Measurements from ENCODE around the gene NOXA1.

NOXA1 gene

GRCh38 chr9:137479892-137480685 is 56.9 kb downstream of the NOXA1 start:
- Mint-ChIP-seq H3K4me1 (peaks cover 6% of the 10 kb centered on the region), H3K27ac (peak overlapping the region in 1 of 3 experiments; percentile 27), H3K36me3 (ENCODE audit: low read depth) (no peaks in the 10 kb centered on the region), H3K27me3 (ENCODE audit: low read depth) (no peaks in the 10 kb centered on the region), H3K4me3 (no peak overlapping the region), H3K9me3 (peaks cover 9% of the 10 kb centered on the region)
- TF ChIP-seq CTCF (IDR thresholded peaks at IDR 0.05; ENCODE audit: unreplicated experiment in 3 of 3) = no peak

- Mint-ChIP-seq H3K27ac (no peak overlapping the region), H3K36me3 (ENCODE audit: low read depth) (no peaks in the 10 kb centered on the region), H3K9me3 (peaks cover 5% of the 10 kb centered on the region), H3K4me3 (no peak overlapping the region), H3K4me1 (peaks cover 6% of the 10 kb centered on the region), H3K27me3 (ENCODE audit: low read depth) (peaks cover under 1% of the 10 kb centered on the region)
- no peak for TF ChIP-seq CTCF (IDR thresholded peaks at IDR 0.05; ENCODE audit: unreplicated experiment in 3 of 3)
Measured at GRCh38 chr9:137480686-137481683, 57.8 kb downstream of the NOXA1 start.

- TF ChIP-seq CTCF (IDR thresholded peaks at IDR 0.05; ENCODE audit: unreplicated experiment in 3 of 3) = no peak
- no peaks in the 10 kb centered on the region for H3K9me3 Mint-ChIP-seq
- H3K36me3 Mint-ChIP-seq (ENCODE audit: low read depth) = no peaks in the 10 kb centered on the region
- peaks cover 6% of the 10 kb centered on the region for H3K4me1 Mint-ChIP-seq
- H3K27me3 Mint-ChIP-seq (ENCODE audit: low read depth) = peaks cover 4% of the 10 kb centered on the region
- no peak overlapping the region for H3K27ac Mint-ChIP-seq
- no peak overlapping the region for H3K4me3 Mint-ChIP-seq
Measured at GRCh38 chr9:137482094-137482781, 59.0 kb downstream of the NOXA1 start.
